ENCODE results near the gene GEMIN5. TPM values are rescaled to one million over a fixed set of nuclear protein-coding genes. Genes with fewer than 3 reads are reported as not detected.

GEMIN5 gene
- total RNA-seq, 1 donor from 2014 or later = 21.9 TPM

- H3K4me1 Mint-ChIP-seq (ENCODE audit: low read depth) = peaks cover 4% of the 10 kb centered on the region
- no peaks in the 10 kb centered on the region for H3K9me3 Mint-ChIP-seq (ENCODE audit: low read depth)
- no peak for DNase-seq (ENCODE audit: low spot score, unreplicated experiment)
- TF ChIP-seq CTCF (IDR thresholded peaks at IDR 0.05; ENCODE audit: unreplicated experiment) = no peak
- H3K4me3 Mint-ChIP-seq (ENCODE audit: low read depth) = no peak overlapping the region
- H3K27ac Mint-ChIP-seq = no peak overlapping the region
- no peaks in the 10 kb centered on the region for H3K27me3 Mint-ChIP-seq
- H3K36me3 Mint-ChIP-seq (ENCODE audit: insufficient read depth) = peaks cover 7% of the 10 kb centered on the region
Measured at GRCh38 chr5:154966874-154967273, 28.9 kb upstream of the GEMIN5 start.

DNA sequence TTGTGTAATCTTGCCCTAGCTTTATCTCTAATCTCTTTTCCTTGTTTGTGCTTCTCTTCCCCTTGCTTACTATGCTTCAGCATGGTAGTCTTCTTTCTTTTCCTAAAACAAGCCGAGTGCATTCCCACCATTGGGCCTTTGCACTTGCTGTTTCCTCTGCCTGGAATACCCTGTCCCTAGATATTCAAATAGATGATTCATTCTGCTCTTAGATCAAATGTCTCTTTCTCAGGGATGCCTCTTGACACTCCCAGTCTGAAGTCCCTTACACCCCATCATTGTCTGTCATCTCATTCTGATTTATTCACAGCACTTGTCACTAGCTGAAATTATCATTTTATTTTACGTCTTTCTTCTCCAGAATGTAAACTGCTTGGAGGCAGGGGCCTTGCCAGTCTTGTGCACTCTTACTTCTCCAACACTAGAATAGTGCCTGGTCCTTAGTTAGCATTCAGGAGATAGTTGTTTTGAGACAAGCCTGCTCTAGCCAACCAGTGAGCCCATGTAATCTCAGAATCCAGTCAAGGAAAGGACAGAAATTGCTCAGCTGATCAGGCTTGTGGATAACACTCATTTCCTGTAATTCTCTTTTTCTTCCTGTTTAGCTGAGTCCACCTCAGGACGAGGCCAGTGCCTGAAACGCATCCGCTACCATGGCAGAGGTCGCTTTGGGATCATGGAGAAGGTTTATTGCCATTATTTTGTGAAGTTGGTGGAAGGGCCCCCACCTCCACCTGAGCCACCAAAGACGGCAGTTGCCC is 28.2 kb upstream of the GEMIN5 start:
- H3K9me3 Mint-ChIP-seq (ENCODE audit: low read depth) = no peaks in the 10 kb centered on the region
- TF ChIP-seq CTCF (IDR thresholded peaks at IDR 0.05; ENCODE audit: unreplicated experiment) = no peak
- H3K27ac Mint-ChIP-seq = no peak overlapping the region
- peaks cover 4% of the 10 kb centered on the region for H3K4me1 Mint-ChIP-seq (ENCODE audit: low read depth)
- peaks cover 7% of the 10 kb centered on the region for H3K36me3 Mint-ChIP-seq (ENCODE audit: insufficient read depth)
- no peak for DNase-seq (ENCODE audit: low spot score, unreplicated experiment)
- no peak overlapping the region for H3K4me3 Mint-ChIP-seq (ENCODE audit: low read depth)
- H3K27me3 Mint-ChIP-seq = no peaks in the 10 kb centered on the region

DNA sequence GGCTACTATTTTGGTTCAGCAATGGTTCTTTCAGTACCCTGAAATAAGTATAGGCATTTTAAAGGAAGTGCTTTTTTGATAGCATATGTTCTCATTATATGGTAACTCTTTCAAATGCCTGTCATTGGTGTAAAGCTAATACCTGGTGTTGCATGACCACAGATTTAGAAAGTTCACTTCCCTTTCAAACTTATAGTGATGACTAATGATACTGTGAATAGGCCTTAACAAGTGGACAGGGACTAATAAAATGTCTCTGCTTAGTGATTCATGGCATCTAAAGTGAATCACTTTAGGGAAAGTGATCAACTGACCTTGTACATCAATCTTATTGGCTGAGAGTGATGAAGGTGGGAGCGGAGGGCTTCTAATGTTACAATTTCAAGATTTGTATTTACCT is 24.5 kb upstream of the GEMIN5 start:
- Mint-ChIP-seq H3K27me3 (no peaks in the 10 kb centered on the region), H3K36me3 (ENCODE audit: insufficient read depth) (peaks cover 12% of the 10 kb centered on the region), H3K9me3 (ENCODE audit: low read depth) (no peaks in the 10 kb centered on the region), H3K27ac (no peak overlapping the region), H3K4me3 (ENCODE audit: low read depth) (no peak overlapping the region), H3K4me1 (ENCODE audit: low read depth) (no peaks in the 10 kb centered on the region)
- DNase-seq (ENCODE audit: low spot score, unreplicated experiment) = no peak
- no peak for TF ChIP-seq CTCF (IDR thresholded peaks at IDR 0.05; ENCODE audit: unreplicated experiment)

- no peak for TF ChIP-seq CTCF (IDR thresholded peaks at IDR 0.05; ENCODE audit: unreplicated experiment)
- no peak for DNase-seq (ENCODE audit: low spot score, unreplicated experiment)
- H3K27ac Mint-ChIP-seq = no peak overlapping the region
Measured at GRCh38 chr5:154956712-154957111, 18.7 kb upstream of the GEMIN5 start.

GRCh38 chr5:154949781-154950180 is 11.8 kb upstream of the GEMIN5 start:
- no peak overlapping the region for H3K27ac Mint-ChIP-seq

More at GRCh38 chr5:154956712-154957111, 18.7 kb upstream of the GEMIN5 start:
- no peak overlapping the region for H3K4me3 Mint-ChIP-seq (ENCODE audit: low read depth)
- peaks cover 10% of the 10 kb centered on the region for H3K4me1 Mint-ChIP-seq (ENCODE audit: low read depth)
- H3K9me3 Mint-ChIP-seq (ENCODE audit: low read depth) = no peaks in the 10 kb centered on the region
- no peaks in the 10 kb centered on the region for H3K27me3 Mint-ChIP-seq
- H3K36me3 Mint-ChIP-seq (ENCODE audit: insufficient read depth) = peaks cover 15% of the 10 kb centered on the region

More at GRCh38 chr5:154949781-154950180, 11.8 kb upstream of the GEMIN5 start:
- no peak for DNase-seq (ENCODE audit: low spot score, unreplicated experiment)
- H3K4me3 Mint-ChIP-seq (ENCODE audit: low read depth) = no peak overlapping the region
- no peak for TF ChIP-seq CTCF (IDR thresholded peaks at IDR 0.05; ENCODE audit: unreplicated experiment)
- peaks cover 9% of the 10 kb centered on the region for H3K36me3 Mint-ChIP-seq (ENCODE audit: insufficient read depth)
- H3K27me3 Mint-ChIP-seq = no peaks in the 10 kb centered on the region
- peaks cover 3% of the 10 kb centered on the region for H3K4me1 Mint-ChIP-seq (ENCODE audit: low read depth)
- no peaks in the 10 kb centered on the region for H3K9me3 Mint-ChIP-seq (ENCODE audit: low read depth)

All from progenitor cell of endocrine pancreas (in vitro differentiated cells).